LNCAP (cell line): ENCODE measurements around the gene CTDP1.

ENCODE experiments used
- TF ChIP-seq, protein P1 (sequence below): fragments of 450-650 bp; IDR thresholded peaks from 2 replicates; pipeline ENCODE4 v1.5.1; 2017; ENCODE audit warnings: mild to moderate bottlenecking

The CTDP1 gene

DNA sequence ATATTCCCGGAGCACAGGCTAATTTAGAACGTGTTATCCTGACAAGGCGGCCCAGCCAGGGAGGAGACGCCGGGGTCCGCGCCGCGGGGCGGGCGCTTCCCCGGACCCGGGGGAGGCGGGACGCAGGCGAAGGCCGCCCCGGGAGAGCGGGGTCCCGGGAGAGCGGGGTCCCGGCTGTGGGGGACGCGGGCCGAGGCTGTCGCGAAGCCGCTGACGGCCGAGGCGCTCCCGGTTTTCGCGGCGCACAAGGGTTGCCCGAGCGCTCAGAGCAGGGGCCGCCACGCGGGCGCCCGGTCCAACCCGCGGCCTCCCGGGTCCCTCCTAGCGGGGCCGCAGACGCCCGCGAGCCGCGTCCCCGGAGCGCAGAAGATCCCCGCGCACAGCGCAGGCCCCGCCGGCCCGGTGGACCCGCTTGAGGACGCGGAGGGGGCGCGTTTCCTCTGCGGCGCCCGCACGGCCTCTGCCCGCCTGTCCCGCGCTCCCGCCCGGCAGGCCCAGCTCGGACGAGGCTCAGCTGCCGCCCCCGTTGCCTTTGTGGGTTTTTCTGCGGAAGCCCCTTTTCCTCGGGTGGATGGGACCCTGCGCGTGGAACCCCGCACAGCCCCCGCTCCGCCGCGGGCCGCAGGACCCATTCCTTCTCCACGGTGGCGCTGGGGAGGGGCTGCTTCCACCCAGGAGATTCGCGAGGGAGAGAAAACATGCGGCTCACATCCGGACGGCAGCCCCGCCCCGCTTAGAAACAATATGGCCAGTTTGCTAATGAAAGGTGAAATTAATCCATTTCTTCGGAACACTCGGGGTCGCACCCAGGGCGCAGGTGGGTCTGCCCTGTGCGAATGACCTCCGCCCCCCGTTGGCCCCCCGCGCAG is 108.5 kb downstream of the CTDP1 start:
- TF ChIP-seq, protein P1, sequence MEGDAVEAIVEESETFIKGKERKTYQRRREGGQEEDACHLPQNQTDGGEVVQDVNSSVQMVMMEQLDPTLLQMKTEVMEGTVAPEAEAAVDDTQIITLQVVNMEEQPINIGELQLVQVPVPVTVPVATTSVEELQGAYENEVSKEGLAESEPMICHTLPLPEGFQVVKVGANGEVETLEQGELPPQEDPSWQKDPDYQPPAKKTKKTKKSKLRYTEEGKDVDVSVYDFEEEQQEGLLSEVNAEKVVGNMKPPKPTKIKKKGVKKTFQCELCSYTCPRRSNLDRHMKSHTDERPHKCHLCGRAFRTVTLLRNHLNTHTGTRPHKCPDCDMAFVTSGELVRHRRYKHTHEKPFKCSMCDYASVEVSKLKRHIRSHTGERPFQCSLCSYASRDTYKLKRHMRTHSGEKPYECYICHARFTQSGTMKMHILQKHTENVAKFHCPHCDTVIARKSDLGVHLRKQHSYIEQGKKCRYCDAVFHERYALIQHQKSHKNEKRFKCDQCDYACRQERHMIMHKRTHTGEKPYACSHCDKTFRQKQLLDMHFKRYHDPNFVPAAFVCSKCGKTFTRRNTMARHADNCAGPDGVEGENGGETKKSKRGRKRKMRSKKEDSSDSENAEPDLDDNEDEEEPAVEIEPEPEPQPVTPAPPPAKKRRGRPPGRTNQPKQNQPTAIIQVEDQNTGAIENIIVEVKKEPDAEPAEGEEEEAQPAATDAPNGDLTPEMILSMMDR = no peak

DNA sequence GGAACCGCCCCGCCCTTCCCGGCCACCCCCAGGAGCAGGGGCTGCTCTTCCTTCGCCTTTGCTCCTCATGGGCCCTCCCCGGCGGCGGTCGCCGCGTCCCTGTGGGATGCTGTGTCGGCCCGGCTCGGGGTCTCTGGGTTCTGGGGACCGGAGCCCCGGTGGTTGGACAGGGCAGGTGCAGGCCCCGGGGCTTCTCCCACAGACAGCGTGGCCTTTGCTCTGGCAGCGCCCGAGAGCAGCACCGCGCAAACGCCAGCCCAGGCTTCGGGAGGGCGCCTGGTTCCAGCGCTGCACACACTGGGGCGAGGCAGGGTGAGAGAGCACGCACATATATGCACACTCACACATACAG is 109.1 kb downstream of the CTDP1 start:
- TF ChIP-seq, protein P1 = no peak

DNA sequence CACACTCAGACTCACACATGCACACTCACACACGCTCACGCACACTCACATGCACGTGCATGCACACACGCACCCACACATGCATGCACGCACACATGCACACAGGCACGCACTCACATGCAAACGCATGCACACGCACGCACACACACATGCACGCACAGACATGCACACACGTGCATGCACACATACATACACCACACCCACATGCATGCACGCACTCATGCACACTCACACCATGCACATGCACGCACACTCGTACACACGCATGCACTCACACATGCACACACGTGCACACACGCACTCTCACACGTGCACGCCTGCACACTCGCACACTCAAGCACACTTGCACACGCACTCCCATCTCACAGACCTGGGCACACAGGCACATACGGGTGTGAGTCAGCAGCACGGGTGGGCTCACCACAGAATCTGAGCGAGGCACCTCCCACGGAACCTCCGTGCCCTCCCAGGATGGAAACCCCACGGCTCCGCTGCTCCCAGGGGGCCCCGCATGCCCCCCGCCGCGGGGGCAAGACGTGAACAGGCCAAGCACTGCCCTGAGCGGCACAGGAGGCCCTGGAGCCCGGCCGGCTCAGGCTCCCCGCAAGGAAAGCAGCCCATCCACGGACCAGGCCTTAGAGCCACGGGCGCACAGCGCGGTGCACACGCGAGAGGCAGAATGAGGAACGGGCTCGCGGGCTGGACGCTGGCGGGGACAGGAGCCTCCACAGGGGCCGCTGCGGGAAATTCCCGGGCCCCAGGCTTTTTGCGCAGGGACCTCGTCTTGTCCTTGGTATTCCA is 109.7 kb downstream of the CTDP1 start:
- TF ChIP-seq, protein P1 = no peak

DNA sequence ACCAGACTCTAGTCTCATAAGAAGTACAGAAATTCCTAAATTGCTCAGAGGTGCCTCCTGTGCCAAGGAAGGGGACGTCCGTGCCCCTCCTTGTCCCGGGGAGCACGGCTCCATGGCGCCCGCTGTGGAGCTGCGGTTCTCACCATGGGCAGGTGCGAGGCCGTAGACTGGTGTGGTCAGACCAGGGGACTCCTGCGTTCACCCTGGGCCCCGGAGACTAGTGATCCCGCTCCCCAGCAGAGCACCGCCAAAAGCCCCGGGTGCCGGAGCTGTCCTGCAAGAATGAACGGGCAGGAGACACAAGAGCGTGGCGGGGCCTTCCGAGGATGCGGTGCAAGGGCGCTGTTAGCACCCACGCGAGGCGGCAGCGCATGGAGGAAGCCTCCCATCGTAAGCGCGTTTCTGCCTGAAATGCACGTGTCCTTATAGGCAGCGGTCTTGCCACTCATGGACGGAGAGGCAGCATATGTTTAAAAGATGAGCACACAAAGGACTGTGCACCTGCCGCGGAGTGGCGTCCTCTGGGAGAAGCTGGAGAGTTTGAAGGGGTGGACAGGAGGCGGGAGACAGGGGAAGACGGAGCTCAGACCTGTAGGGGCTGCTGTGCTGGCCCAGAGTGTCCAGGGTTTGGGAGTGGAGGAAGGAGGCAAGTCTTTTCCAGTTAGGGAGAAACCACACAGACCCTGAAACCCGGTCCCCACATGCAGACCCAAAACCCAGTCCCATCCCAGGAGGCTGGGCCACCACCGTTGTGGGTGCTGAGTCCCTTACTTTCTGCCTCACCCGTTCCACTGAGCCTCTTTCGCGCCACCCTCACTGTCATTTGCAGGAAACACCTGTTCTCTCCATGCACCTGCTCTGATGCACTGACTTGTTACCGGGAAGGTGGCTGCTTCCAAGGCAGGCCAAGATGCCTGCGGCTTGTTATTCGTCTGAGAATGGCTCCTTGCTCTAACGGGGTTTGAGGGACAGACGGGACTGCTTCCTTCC is 110.6 kb downstream of the CTDP1 start:
- TF ChIP-seq, protein P1 = no peak

DNA sequence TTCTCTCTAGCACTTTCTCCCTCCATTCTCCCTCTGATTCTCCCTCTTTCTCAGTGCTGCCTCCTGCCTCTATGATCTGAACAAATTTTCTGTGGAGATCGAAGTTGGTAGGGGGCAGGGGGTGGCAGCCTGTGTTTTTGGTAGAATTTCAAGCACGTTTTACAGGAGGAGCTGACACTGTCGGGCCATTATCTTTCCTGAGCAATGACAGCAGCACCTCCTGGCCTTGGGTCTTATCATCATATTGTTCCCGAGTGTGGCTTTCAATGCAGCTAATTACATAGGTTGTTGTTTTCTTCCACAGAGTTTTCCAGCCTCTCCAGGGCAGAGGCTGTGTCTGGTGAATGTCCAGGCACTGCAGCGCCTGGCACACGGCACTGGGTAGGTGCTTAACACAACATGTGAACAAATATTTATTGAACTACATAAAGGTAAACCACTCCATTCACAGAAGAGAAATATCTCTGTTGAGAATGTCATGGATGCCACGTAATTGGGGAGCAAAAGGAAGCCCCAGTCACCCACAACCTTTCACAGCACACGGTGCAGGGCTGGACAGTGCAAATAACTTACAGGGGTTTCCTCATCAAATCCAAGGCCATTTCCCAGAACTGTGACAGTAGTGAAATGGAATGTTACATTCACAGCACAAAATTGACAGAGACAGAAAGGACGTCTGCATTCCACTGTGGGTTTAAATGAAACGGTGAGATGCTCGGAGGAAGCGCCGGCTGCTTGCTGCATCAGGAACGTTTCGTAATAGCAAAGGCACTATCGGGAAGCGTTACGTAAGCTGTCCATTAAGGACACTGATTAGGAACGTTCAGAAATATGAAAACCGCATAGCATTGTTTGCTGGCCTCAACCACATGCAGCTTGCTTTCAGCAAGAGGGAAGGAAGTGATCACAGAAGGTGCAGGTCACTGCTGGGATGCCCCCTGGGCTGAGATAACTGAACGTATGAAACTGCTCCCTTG is 111.7 kb downstream of the CTDP1 start:
- TF ChIP-seq, protein P1 = no peak

DNA sequence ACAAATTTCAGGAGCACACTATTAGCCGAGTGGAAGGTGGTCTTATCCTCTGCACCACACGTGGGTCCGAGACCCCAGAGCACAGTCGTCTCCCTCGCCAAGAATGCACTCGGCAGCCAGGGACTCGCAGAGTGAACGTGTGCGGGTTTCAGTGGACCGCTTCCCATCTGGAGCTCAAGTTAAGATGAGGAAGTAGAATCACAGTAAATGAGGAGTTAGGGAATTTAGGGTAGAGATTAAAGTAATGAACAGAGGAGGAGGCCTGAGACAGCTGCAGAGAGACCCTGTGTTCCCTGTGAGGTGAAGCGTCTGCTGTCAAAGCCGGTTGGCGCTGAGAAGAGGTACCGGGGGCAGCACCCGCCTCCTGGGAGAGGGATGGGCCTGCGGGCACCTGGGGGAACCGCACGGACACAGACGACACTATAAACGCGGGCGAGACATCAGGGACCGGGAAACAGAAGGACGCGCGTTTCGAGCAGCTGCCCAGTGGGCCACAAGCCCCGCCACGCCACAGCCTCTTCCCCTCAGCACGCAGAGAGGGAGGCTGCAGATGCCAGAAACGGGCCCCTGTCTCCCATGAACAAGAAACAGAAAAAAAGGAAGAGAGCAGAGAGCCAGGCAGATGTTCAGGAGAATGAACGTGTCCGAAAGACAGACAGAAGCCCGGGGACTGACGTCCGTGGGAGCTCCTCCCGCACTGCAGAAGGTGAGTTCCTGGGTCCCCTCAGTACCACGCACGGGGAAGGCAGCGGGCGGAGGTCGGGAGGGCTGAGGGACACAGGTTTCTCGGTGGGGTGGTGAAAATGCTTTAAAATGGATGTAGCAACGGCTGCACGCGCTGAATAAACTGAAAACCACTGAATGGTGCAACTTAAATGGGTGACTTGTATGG is 112.7 kb downstream of the CTDP1 start:
- TF ChIP-seq, protein P1 = no peak
